ENCODE measurements around the gene FBXL16. TPM values are rescaled to one million over a fixed set of nuclear protein-coding genes. Genes with fewer than 3 reads are reported as not detected.

The FBXL16 gene
- total and polyA plus RNA-seq, 2 experiments from 2014 or later, result 0.07 to 0.28 TPM

DNA sequence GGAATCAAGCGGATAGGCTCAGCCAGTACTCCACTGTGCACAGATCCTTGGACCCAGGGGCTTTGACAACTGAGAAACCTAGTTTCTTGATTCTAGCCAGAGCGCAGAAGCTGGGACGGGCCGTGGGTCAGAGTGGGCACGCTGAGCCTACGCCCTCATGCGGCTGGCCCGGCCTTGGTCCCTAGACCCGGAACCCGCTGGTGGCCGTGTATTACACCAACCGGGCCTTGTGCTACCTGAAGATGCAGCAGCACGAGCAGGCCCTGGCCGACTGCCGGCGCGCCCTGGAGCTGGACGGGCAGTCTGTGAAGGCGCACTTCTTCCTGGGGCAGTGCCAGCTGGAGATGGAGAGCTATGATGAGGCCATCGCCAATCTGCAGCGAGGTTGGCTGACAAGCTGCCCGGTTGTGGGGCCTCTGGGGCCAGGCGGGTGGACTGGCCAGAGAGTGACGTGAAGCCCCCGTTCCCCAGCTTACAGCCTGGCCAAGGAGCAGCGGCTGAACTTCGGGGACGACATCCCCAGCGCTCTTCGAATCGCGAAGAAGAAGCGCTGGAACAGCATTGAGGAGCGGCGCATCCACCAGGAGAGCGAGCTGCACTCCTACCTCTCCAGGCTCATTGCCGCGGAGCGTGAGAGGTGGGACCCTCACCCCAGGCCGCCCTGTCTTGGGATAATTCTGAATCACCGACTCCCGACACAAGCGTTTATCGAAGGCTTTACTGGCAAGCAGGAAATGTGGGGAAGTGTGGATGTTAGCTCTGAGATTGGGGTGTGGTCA, 24.4 kb downstream of the FBXL16 start:
- WGBS (ENCODE audit: low lambda C conversion rate, missing lambda C conversion rate), result 63% methylated on average over 44 of the region's 44 CpGs
- no peak overlapping the region for H2AFZ ChIP-seq

DNA sequence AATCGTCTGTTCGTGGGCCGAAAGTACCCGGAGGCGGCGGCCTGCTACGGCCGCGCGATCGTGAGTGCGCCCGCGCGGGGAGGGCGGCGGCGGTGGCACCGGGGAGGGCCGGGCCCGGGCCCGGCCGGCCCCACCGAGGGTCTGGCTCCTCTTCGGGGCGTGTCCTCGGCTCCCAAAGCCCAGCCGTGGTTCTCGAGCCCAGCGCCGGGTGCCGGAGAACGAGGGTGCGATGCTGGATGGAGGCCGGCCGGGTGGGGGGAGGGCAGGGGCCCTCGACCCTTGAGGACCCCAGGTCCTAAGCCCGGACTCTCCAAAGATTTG, 25.0 kb downstream of the FBXL16 start:
- H3K4me3 ChIP-seq, result peak overlapping the region; percentile 100
- H4K20me1 ChIP-seq (ENCODE audit: insufficient read depth, poor library complexity, severe bottlenecking), result peaks cover 27% of the 10 kb centered on the region
- H3K27ac ChIP-seq, result peak overlapping the region; percentile 97
- H3K4me2 ChIP-seq, result peak overlapping the region; percentile 99
- WGBS (ENCODE audit: low lambda C conversion rate, missing lambda C conversion rate), result 1% methylated on average over 26 of the region's 38 CpGs
- no peaks in the 10 kb centered on the region for H3K27me3 ChIP-seq
- H2AFZ ChIP-seq, result peak overlapping the region; percentile 94
- DNase-seq (ENCODE audit: low spot score), result no peak
- H3K4me1 ChIP-seq (ENCODE audit: insufficient read depth), result peaks cover 38% of the 10 kb centered on the region
- no peaks in the 10 kb centered on the region for H3K9me3 ChIP-seq (ENCODE audit: low read depth)
- H3K79me2 ChIP-seq, result peaks cover 32% of the 10 kb centered on the region
- H3K36me3 ChIP-seq (replicated peaks; ENCODE audit: insufficient read depth, low read depth), result no peaks in the 10 kb centered on the region
- no peaks in the 10 kb centered on the region for H3K9me2 ChIP-seq (replicated peaks; ENCODE audit: insufficient read depth)
- TF ChIP-seq EZH2 (IDR thresholded peaks at IDR 0.05; ENCODE audit: borderline replicate concordance) (no peak), EZH2phosphoT487 (IDR thresholded peaks at IDR 0.05; ENCODE audit: low read depth, severe bottlenecking, unreplicated experiment) (no peak)
- TF ChIP-seq, protein P1, sequence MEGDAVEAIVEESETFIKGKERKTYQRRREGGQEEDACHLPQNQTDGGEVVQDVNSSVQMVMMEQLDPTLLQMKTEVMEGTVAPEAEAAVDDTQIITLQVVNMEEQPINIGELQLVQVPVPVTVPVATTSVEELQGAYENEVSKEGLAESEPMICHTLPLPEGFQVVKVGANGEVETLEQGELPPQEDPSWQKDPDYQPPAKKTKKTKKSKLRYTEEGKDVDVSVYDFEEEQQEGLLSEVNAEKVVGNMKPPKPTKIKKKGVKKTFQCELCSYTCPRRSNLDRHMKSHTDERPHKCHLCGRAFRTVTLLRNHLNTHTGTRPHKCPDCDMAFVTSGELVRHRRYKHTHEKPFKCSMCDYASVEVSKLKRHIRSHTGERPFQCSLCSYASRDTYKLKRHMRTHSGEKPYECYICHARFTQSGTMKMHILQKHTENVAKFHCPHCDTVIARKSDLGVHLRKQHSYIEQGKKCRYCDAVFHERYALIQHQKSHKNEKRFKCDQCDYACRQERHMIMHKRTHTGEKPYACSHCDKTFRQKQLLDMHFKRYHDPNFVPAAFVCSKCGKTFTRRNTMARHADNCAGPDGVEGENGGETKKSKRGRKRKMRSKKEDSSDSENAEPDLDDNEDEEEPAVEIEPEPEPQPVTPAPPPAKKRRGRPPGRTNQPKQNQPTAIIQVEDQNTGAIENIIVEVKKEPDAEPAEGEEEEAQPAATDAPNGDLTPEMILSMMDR (IDR thresholded peaks at IDR 0.05; ENCODE audit: poor library complexity), result no peak

More for the DNA sequence above, 24.4 kb downstream of the FBXL16 start:
- H3K27ac ChIP-seq, result peak overlapping the region; percentile 97
- no peaks in the 10 kb centered on the region for H3K9me3 ChIP-seq (ENCODE audit: low read depth)
- H3K4me2 ChIP-seq, result peak overlapping the region; percentile 99
- H3K4me3 ChIP-seq, result peak overlapping the region; percentile 100
- H3K79me2 ChIP-seq, result peaks cover 32% of the 10 kb centered on the region
- H3K9me2 ChIP-seq (replicated peaks; ENCODE audit: insufficient read depth), result no peaks in the 10 kb centered on the region
- no peaks in the 10 kb centered on the region for H3K27me3 ChIP-seq
- DNase-seq (ENCODE audit: low spot score), result peak; percentile 66
- H4K20me1 ChIP-seq (ENCODE audit: insufficient read depth, poor library complexity, severe bottlenecking), result peaks cover 27% of the 10 kb centered on the region
- TF ChIP-seq, protein P1 (IDR thresholded peaks at IDR 0.05; ENCODE audit: poor library complexity), result peak; percentile 14
- TF ChIP-seq EZH2phosphoT487 (IDR thresholded peaks at IDR 0.05; ENCODE audit: low read depth, severe bottlenecking, unreplicated experiment), result no peak
- H3K4me1 ChIP-seq (ENCODE audit: insufficient read depth), result peaks cover 33% of the 10 kb centered on the region
- no peaks in the 10 kb centered on the region for H3K36me3 ChIP-seq (replicated peaks; ENCODE audit: insufficient read depth, low read depth)

DNA sequence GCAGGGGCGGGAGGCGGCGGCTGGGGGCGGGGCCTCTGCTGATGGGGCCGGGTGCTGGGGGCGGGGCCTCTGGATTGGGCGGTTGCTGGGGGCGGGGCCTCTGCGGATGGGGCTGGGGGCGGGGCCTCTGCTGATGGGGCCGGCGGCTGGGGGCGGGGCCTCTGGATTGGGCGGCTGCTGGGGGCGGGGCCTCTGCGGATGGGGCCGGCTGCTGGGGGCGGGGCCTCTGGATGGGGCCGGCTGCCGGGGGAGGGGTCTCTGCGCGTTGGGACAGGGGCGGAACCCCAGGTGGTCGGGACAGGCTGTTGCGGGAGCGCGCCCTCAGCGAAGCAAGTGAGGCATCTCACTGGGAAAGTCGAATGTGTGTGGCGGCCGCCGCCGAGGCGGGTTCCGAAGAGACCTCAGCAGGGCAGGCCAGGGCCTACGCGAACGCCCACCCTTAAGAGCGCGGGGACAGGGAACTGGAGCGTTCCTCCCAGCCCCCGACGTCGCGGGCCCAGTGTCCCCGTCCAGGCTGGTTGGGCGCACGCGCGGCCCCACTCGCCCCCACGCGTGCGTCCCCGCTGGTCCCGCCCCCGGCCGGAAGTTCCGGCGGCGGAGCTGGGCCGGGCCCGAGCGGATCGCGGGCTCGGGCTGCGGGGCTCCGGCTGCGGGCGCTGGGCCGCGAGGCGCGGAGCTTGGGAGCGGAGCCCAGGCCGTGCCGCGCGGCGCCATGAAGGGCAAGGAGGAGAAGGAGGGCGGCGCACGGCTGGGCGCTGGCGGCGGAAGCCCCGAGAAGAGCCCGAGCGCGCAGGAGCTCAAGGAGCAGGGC, 25.6 kb downstream of the FBXL16 start, which contains the start of gene STUB1:
Gene STUB1, plus strand, starts transcription at position 597 of the 811 bp plus-strand sequence. Its CDS starts 116 bp downstream, at position 713.
- Histone ChIP-seq H3K4me2 (peak within 1 kb of the TSS; percentile 99), H3K9me2 (replicated peaks; ENCODE audit: insufficient read depth) (no peaks in the 10 kb centered on the region), H3K9me3 (ENCODE audit: low read depth) (no peaks in the 10 kb centered on the region), H3K4me3 (peak within 1 kb of the TSS; percentile 100), H3K36me3 (replicated peaks; ENCODE audit: insufficient read depth, low read depth) (no peaks in the 10 kb centered on the region), H3K27ac (peak within 1 kb of the TSS; percentile 97), H3K27me3 (no peaks in the 10 kb centered on the region), H4K20me1 (ENCODE audit: insufficient read depth, poor library complexity, severe bottlenecking) (peaks cover 27% of the 10 kb centered on the region), H3K4me1 (ENCODE audit: insufficient read depth) (peaks cover 41% of the 10 kb centered on the region), H2AFZ (peak within 1 kb of the TSS; percentile 94), H3K79me2 (peaks cover 32% of the 10 kb centered on the region)
- peak; percentile 95 for DNase-seq (ENCODE audit: low spot score)
- under 1% methylated on average over 31 of the region's 91 CpGs for WGBS (ENCODE audit: low lambda C conversion rate, missing lambda C conversion rate)
- TF ChIP-seq EZH2phosphoT487 (IDR thresholded peaks at IDR 0.05; ENCODE audit: low read depth, severe bottlenecking, unreplicated experiment) (no peak), EZH2 (IDR thresholded peaks at IDR 0.05; ENCODE audit: borderline replicate concordance) (no peak)
- TF ChIP-seq, protein P1 (IDR thresholded peaks at IDR 0.05; ENCODE audit: poor library complexity), result no peak
